ENCODE data around the gene EXOC7. TPM values are rescaled to one million over a fixed set of nuclear protein-coding genes. Genes with fewer than 3 reads are reported as not detected.
A peak's percentile ranks its signal among the peaks of the same experiment; 100 is the strongest.

Gene EXOC7
- total and polyA plus RNA-seq, 2 donors, result 74.8 to 75.3 TPM

DNA sequence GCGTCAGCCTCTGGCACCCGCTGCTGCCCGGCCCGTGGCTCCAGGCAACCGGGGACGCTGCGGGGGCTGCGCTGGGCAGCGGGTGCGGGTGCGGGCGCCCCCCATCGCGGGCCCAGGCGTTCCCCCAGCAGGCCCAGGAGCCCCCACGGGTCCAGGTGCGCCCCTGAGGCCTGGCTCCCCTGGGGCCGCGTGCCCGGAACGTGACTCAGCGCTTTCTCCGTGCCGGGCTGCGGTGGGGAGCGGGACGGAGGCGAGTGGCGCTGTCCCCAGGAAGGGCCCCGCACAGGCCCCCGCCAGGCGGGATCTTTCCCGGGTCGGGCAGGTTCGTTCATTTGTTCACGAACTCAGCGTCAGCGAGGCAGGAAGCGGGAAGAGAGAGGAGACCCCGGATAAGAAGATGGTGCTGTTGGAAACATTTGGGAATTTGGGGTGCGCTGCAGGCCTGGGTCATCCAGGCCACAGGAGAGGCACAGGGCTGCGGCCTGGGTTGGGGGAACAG is 18.4 kb upstream of the EXOC7 start:
- H3K27ac ChIP-seq (ENCODE audit: low read depth), result no peak overlapping the region

DNA sequence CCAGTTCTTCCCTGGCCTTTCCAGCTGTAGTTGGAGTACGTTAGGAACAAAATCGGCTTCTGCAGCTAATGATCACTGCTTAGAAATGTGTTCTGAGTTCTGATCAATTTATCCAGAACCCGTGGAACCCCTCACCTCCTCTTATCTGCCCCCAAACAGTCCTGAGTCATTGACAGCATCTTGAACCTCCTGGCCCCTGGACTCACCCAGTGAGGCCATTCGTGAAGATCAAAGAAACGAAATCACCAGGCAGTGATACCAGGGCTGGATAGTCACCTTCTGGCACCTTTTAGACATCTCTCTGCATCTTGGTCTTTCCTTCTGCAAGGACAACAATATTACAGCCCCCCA is 17.0 kb upstream of the EXOC7 start:
- H3K4me1 ChIP-seq (ENCODE audit: insufficient read depth), result peaks cover 3% of the 10 kb centered on the region
- no peaks in the 10 kb centered on the region for H3K36me3 ChIP-seq (ENCODE audit: insufficient read depth)
- no peak overlapping the region for H3K27ac ChIP-seq (ENCODE audit: low read depth)
- H3K4me3 ChIP-seq (ENCODE audit: low read depth, low read length), result no peak overlapping the region
- DNase-seq (ENCODE audit: extremely low spot score), result no peak
- 95% methylated on average over 5 of the region's 5 CpGs for WGBS

More for the DNA sequence above, 18.4 kb upstream of the EXOC7 start:
- WGBS, result 29% methylated on average over 42 of the region's 42 CpGs
- DNase-seq (ENCODE audit: extremely low spot score), result no peak
- Histone ChIP-seq H3K4me3 (ENCODE audit: low read depth, low read length) (peak overlapping the region; percentile 30), H3K36me3 (ENCODE audit: insufficient read depth) (no peaks in the 10 kb centered on the region), H3K4me1 (ENCODE audit: insufficient read depth) (peaks cover 3% of the 10 kb centered on the region)

- no peak for DNase-seq (ENCODE audit: extremely low spot score)
- 80% methylated on average over 19 of the region's 19 CpGs for WGBS
Measured at GRCh38 chr17:76119409-76120371, 16.1 kb upstream of the EXOC7 start.

GRCh38 chr17:76115138-76115754 is 11.7 kb upstream of the EXOC7 start:
- Histone ChIP-seq H3K4me1 (ENCODE audit: insufficient read depth) (no peaks in the 10 kb centered on the region), H3K27ac (ENCODE audit: low read depth) (no peak overlapping the region), H3K36me3 (ENCODE audit: insufficient read depth) (no peaks in the 10 kb centered on the region), H3K4me3 (ENCODE audit: low read depth, low read length) (no peak overlapping the region)
- WGBS, result 89% methylated on average over 7 of the region's 7 CpGs
- no peak for DNase-seq (ENCODE audit: extremely low spot score)

More at GRCh38 chr17:76119409-76120371, 16.1 kb upstream of the EXOC7 start:
- Histone ChIP-seq H3K4me1 (ENCODE audit: insufficient read depth) (peaks cover 3% of the 10 kb centered on the region), H3K36me3 (ENCODE audit: insufficient read depth) (no peaks in the 10 kb centered on the region), H3K4me3 (ENCODE audit: low read depth, low read length) (no peak overlapping the region), H3K27ac (ENCODE audit: low read depth) (no peak overlapping the region)

DNA sequence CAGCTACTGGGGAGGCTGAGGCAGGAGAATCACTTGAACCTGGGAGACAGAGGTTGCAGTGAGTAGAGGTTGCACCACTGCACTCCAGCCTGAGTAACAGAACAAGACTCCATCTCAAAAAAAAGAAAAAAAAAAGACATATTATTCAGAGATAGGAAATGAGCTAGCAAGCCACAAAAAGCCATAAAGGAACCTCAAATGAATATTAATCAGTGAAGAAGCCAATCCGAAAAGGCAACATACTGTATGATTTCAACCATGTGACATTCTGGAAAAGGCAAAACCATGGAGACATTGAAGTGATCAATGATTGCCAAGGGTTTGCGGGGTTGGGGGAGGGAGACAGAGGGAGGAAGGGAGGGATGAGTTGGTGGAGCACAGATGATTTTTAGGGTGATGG is 8.4 kb upstream of the EXOC7 start:
- H3K36me3 ChIP-seq (ENCODE audit: insufficient read depth), result no peaks in the 10 kb centered on the region
- no peak for DNase-seq (ENCODE audit: extremely low spot score)
- WGBS, result 88% methylated on average over 2 of the region's 2 CpGs
- no peaks in the 10 kb centered on the region for H3K4me1 ChIP-seq (ENCODE audit: insufficient read depth)
- no peak overlapping the region for H3K27ac ChIP-seq (ENCODE audit: low read depth)
- H3K4me3 ChIP-seq (ENCODE audit: low read depth, low read length), result no peak overlapping the region

DNA sequence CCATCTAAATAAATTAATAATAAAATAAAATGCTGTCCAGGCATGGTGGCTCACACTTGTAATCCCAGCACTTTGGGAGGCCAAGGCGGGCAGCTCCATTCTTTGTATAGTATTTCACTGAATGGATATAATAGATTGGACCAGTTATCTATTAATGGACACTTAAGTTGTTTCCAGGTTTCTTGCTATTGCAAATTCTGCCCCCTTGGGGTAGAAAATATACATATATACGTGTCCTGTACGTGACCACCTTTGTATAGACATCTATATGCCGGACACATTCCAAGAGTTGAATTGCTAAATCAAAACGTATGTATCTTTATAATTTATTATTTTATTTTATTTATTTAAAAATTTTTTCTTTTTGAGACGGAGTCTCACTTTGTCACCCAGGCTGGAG is 3.9 kb upstream of the EXOC7 start:
- Histone ChIP-seq H3K36me3 (ENCODE audit: insufficient read depth) (no peaks in the 10 kb centered on the region), H3K4me1 (ENCODE audit: insufficient read depth) (no peaks in the 10 kb centered on the region), H3K27ac (ENCODE audit: low read depth) (no peak overlapping the region), H3K4me3 (ENCODE audit: low read depth, low read length) (no peak overlapping the region)
- 87% methylated on average over 6 of the region's 6 CpGs for WGBS
- no peak for DNase-seq (ENCODE audit: extremely low spot score)

DNA sequence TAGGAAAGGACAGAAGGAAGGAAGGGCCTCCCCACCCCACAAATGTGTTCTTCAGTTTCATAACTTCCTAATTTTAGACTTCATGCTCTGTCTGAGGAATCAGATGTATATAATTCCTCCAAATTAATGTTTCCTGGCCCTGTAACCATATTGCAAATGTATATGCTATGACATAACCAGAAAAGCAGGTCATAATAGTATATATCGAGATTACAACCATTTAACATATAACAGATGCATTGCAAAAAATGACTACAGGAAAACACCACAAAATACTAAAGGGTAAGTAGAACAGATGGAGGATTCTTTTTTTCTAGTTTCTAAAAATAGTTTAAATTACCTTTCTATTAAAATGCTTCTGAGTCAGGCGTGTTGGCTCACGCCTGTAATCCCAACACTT is 3.1 kb upstream of the EXOC7 start:
- no peak for DNase-seq (ENCODE audit: extremely low spot score)
- WGBS, result 36% methylated on average over 3 of the region's 3 CpGs
- no peak overlapping the region for H3K27ac ChIP-seq (ENCODE audit: low read depth)
- H3K36me3 ChIP-seq (ENCODE audit: insufficient read depth), result no peaks in the 10 kb centered on the region
- no peaks in the 10 kb centered on the region for H3K4me1 ChIP-seq (ENCODE audit: insufficient read depth)
- H3K4me3 ChIP-seq (ENCODE audit: low read depth, low read length), result no peak overlapping the region

DNA sequence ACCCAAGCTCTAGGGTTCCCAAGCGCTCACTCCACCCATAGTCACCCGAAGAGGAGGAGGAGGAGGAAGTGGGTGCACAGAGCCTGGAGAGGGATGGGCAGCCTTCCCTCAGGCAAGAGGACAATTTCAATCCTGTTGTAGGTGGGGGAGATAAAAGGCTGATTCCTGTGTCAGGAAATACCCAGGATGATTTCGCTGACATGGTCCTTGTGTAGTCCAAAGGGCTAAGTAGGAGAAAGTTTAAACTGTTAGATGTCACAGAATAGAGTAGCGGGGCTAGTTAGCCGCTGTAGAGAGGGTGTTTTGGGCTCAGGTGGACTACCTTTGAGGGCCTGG is 1.3 kb upstream of the EXOC7 start:
- no peak for DNase-seq (ENCODE audit: extremely low spot score)
- H3K4me3 ChIP-seq (ENCODE audit: low read depth, low read length), result no peak overlapping the region
- H3K4me1 ChIP-seq (ENCODE audit: insufficient read depth), result no peaks in the 10 kb centered on the region
- WGBS, result 72% methylated on average over 5 of the region's 5 CpGs
- H3K27ac ChIP-seq (ENCODE audit: low read depth), result no peak overlapping the region
- no peaks in the 10 kb centered on the region for H3K36me3 ChIP-seq (ENCODE audit: insufficient read depth)

DNA sequence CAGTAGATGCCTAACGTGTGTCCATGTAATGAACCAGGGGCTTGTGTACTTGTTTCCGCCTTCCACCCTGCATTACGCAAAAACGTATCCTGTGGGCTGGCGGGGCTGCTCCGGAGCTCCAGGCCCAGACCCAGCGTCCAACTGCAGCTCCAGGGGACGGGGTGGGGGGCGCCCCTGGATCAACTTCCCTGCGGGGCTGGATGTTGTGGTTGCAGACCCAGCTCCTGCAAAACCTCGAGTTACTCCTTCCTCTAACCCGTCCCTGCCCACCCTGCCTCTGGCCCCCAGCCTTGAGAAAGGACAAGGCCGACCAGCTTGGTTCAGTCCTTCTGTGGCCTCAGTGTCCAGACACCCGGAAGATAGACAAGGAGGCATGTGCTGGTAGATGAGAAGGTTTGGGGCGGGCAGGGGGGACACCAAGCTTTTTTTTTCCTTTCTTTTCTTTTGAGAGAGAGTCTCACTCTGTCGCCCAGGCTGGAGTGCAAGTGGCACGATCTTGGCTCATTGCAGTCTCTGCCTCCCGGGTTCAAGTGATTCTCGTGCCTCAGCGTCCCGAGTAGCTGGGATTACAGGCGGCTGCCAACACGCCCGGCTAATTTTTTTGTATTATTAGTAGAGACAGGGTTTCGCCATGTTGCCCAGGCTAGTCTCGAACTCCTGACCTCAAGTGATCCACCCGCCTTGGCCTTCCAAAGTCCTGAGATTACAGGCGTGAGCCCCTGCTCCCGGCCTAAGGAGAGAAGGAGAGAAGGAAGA is 731 bp upstream of the EXOC7 start:
- H3K4me3 ChIP-seq (ENCODE audit: low read depth, low read length), result peak overlapping the region; percentile 87
- no peak for DNase-seq (ENCODE audit: extremely low spot score)

DNA sequence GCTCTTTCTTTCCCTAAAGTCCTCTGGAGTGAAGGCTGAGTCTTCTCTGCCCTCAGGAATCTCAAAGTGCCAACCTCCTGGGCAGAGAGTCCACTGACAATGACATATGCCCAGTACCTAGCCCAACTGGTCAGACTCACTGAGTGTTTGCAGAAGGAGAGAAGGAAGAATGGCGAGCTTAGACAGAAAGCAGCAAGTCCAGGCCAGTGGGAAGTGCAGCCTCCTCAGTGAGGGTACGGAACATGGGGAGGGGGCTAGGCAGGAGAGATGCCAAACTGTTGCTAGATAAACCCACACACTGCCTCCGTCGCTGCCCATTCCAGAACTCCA is 678 bp downstream of the EXOC7 start:
- no peak for DNase-seq (ENCODE audit: extremely low spot score)
- peak overlapping the region; percentile 87 for H3K4me3 ChIP-seq (ENCODE audit: low read depth, low read length)
- no peaks in the 10 kb centered on the region for H3K4me1 ChIP-seq (ENCODE audit: insufficient read depth)
- no peaks in the 10 kb centered on the region for H3K36me3 ChIP-seq (ENCODE audit: insufficient read depth)
- H3K27ac ChIP-seq (ENCODE audit: low read depth), result peak overlapping the region; percentile 24
- 2% methylated on average over 4 of the region's 4 CpGs for WGBS

More for the DNA sequence above, 731 bp upstream of the EXOC7 start:
- no peaks in the 10 kb centered on the region for H3K36me3 ChIP-seq (ENCODE audit: insufficient read depth)
- peak overlapping the region; percentile 82 for H3K27ac ChIP-seq (ENCODE audit: low read depth)
- WGBS, result 88% methylated on average over 29 of the region's 29 CpGs
- H3K4me1 ChIP-seq (ENCODE audit: insufficient read depth), result no peaks in the 10 kb centered on the region

- no peak overlapping the region for H3K4me3 ChIP-seq (ENCODE audit: low read depth, low read length)
- peaks cover 2% of the 10 kb centered on the region for H3K36me3 ChIP-seq (ENCODE audit: insufficient read depth)
- no peak for DNase-seq (ENCODE audit: extremely low spot score)
- no peaks in the 10 kb centered on the region for H3K4me1 ChIP-seq (ENCODE audit: insufficient read depth)
- H3K27ac ChIP-seq (ENCODE audit: low read depth), result no peak overlapping the region
- WGBS, result 91% methylated on average over 19 of the region's 19 CpGs
Measured at GRCh38 chr17:76097716-76098295, 5.8 kb downstream of the EXOC7 start.

DNA sequence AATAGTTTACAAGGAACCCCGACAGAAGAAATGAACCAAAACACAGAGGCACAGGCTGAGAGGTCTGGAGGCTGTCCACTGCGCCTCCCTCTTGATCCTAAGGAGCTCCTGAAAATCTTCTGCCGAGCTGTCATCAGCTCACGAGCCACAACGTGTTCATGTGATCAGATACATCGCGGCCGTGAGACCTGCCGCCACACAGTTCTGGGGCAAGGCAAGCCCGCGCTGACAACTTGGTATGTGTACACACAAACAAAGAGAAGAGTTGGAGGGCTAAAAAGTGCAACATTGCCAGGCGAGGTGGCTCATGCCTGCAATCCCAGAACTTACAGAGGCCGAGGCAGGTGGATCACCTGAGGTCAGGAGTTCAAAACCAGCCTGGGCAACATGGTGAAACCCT is 7.6 kb downstream of the EXOC7 start:
- H3K36me3 ChIP-seq (ENCODE audit: insufficient read depth), result peaks cover 2% of the 10 kb centered on the region
- 87% methylated on average over 13 of the region's 13 CpGs for WGBS
- H3K4me3 ChIP-seq (ENCODE audit: low read depth, low read length), result no peak overlapping the region
- no peak overlapping the region for H3K27ac ChIP-seq (ENCODE audit: low read depth)
- DNase-seq (ENCODE audit: extremely low spot score), result no peak
- no peaks in the 10 kb centered on the region for H3K4me1 ChIP-seq (ENCODE audit: insufficient read depth)

DNA sequence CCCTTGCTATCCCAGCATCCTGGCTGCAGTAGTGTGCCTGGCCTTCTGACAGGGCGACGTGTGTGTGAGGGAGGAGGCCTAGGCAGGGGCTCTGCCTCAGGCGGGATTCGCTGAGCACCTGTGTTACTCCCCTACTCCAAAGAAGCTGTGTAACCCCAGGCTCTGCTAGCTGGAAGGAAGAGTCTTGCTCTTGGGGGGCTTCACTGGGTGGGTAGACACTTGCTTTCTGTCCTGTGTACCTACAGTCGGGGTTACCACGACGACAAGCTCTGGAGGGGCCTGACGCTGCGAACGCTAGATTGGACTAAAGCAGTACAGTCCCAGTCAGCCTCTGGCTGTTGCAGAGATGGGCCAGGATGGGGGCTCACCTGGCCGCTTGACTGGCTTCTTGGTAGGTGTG is 9.5 kb downstream of the EXOC7 start:
- no peak for DNase-seq (ENCODE audit: extremely low spot score)
- Histone ChIP-seq H3K27ac (ENCODE audit: low read depth) (no peak overlapping the region), H3K4me1 (ENCODE audit: insufficient read depth) (no peaks in the 10 kb centered on the region), H3K36me3 (ENCODE audit: insufficient read depth) (peaks cover 5% of the 10 kb centered on the region), H3K4me3 (ENCODE audit: low read depth, low read length) (no peak overlapping the region)
- WGBS, result 87% methylated on average over 11 of the region's 11 CpGs
